ENCODE data around the gene THPO. TPM values are rescaled to one million over a fixed set of nuclear protein-coding genes. Genes with fewer than 3 reads are reported as not detected.
A peak's percentile ranks its signal among the peaks of the same experiment; 100 is the strongest.

Gene THPO
- total RNA-seq, 1 donor from 2014 or later, result 2.3 TPM

GRCh38 chr3:184405075-184406030 lies 27.3 kb upstream of the THPO start:
- H3K27me3 ChIP-seq, result no peaks in the 10 kb centered on the region
- no peak overlapping the region for H3K9ac ChIP-seq
- Mint-ChIP-seq H3K36me3 (no peaks in the 10 kb centered on the region), H3K9me3 (no peaks in the 10 kb centered on the region), H3K4me1 (peaks cover 5% of the 10 kb centered on the region), H3K27me3 (ENCODE audit: insufficient read depth, low read depth) (peaks cover 5% of the 10 kb centered on the region), H3K27ac (no peak overlapping the region), H3K4me3 (peak overlapping the region; percentile 66)
- no peak overlapping the region for H2AFZ ChIP-seq (replicated peaks)
- no peak for DNase-seq (ENCODE audit: low spot score)
- no peaks in the 10 kb centered on the region for H4K20me1 ChIP-seq (ENCODE audit: low read depth)
- TF ChIP-seq CTCF (IDR thresholded peaks at IDR 0.05), result no peak
- TF ChIP-seq EZH2 (IDR thresholded peaks at IDR 0.05), result no peak
- no peak for TF ChIP-seq EZH2phosphoT487 (IDR thresholded peaks at IDR 0.05)
- H3K4me2 ChIP-seq, result no peak overlapping the region
- no peaks in the 10 kb centered on the region for H3K9me3 ChIP-seq (ENCODE audit: low read depth)
- no peaks in the 10 kb centered on the region for H3K36me3 ChIP-seq
- no peaks in the 10 kb centered on the region for H3F3A ChIP-seq (ENCODE audit: low read depth)
- H3K79me2 ChIP-seq (ENCODE audit: low read depth), result no peaks in the 10 kb centered on the region
- H3K4me1 ChIP-seq, result no peaks in the 10 kb centered on the region
- H3K4me3 ChIP-seq, result no peak overlapping the region
- H3K27ac ChIP-seq, result no peak overlapping the region

- no peak overlapping the region for H3K4me3 Mint-ChIP-seq
Measured at GRCh38 chr3:184399410-184399809, 21.4 kb upstream of the THPO start.

GRCh38 chr3:184395320-184395660 lies 17.3 kb upstream of the THPO start:
- DNase-seq (ENCODE audit: low spot score), result no peak
- TF ChIP-seq EZH2 (IDR thresholded peaks at IDR 0.05) (no peak), CTCF (IDR thresholded peaks at IDR 0.05) (no peak), EZH2phosphoT487 (IDR thresholded peaks at IDR 0.05) (no peak)

More at GRCh38 chr3:184399410-184399809, 21.4 kb upstream of the THPO start:
- H3K4me1 Mint-ChIP-seq, result peaks cover 4% of the 10 kb centered on the region
- H3K4me3 ChIP-seq, result no peak overlapping the region
- H3K27me3 Mint-ChIP-seq (ENCODE audit: insufficient read depth, low read depth), result peaks cover 8% of the 10 kb centered on the region
- peak overlapping the region; percentile 27 for H2AFZ ChIP-seq (replicated peaks)
- H3K9me3 Mint-ChIP-seq, result no peaks in the 10 kb centered on the region
- H3K27ac ChIP-seq, result no peak overlapping the region
- H3K9ac ChIP-seq, result no peak overlapping the region
- no peaks in the 10 kb centered on the region for H3K36me3 ChIP-seq
- no peak for TF ChIP-seq CTCF (IDR thresholded peaks at IDR 0.05)
- no peak for TF ChIP-seq EZH2 (IDR thresholded peaks at IDR 0.05)
- TF ChIP-seq EZH2phosphoT487 (IDR thresholded peaks at IDR 0.05), result no peak
- H3K79me2 ChIP-seq (ENCODE audit: low read depth), result no peaks in the 10 kb centered on the region
- H3K4me2 ChIP-seq, result no peak overlapping the region
- H3K27ac Mint-ChIP-seq, result no peak overlapping the region
- H3K9me3 ChIP-seq (ENCODE audit: low read depth), result no peaks in the 10 kb centered on the region
- no peaks in the 10 kb centered on the region for H3F3A ChIP-seq (ENCODE audit: low read depth)
- DNase-seq (ENCODE audit: low spot score), result no peak
- no peaks in the 10 kb centered on the region for H3K36me3 Mint-ChIP-seq
- H3K27me3 ChIP-seq, result no peaks in the 10 kb centered on the region
- H3K4me1 ChIP-seq, result no peaks in the 10 kb centered on the region
- no peaks in the 10 kb centered on the region for H4K20me1 ChIP-seq (ENCODE audit: low read depth)

More at GRCh38 chr3:184395320-184395660, 17.3 kb upstream of the THPO start:
- H3F3A ChIP-seq (ENCODE audit: low read depth), result no peaks in the 10 kb centered on the region
- H3K9me3 ChIP-seq (ENCODE audit: low read depth), result no peaks in the 10 kb centered on the region
- no peak overlapping the region for H3K4me2 ChIP-seq
- H3K36me3 ChIP-seq, result no peaks in the 10 kb centered on the region
- H3K4me1 ChIP-seq, result no peaks in the 10 kb centered on the region
- H4K20me1 ChIP-seq (ENCODE audit: low read depth), result no peaks in the 10 kb centered on the region
- no peak overlapping the region for H3K4me3 ChIP-seq
- H3K36me3 Mint-ChIP-seq, result no peaks in the 10 kb centered on the region
- H2AFZ ChIP-seq (replicated peaks), result no peak overlapping the region
- H3K9ac ChIP-seq, result no peak overlapping the region
- no peak overlapping the region for H3K27ac ChIP-seq
- no peaks in the 10 kb centered on the region for H3K4me1 Mint-ChIP-seq
- H3K4me3 Mint-ChIP-seq, result no peak overlapping the region
- H3K27ac Mint-ChIP-seq, result no peak overlapping the region
- no peaks in the 10 kb centered on the region for H3K9me3 Mint-ChIP-seq
- peaks cover 12% of the 10 kb centered on the region for H3K27me3 Mint-ChIP-seq (ENCODE audit: insufficient read depth, low read depth)
- H3K27me3 ChIP-seq, result no peaks in the 10 kb centered on the region
- no peaks in the 10 kb centered on the region for H3K79me2 ChIP-seq (ENCODE audit: low read depth)

Measured in neural progenitor cell (in vitro differentiated cells).